ENCODE results near the gene COL21A1. TPM values are rescaled to one million over a fixed set of nuclear protein-coding genes. Genes with fewer than 3 reads are reported as not detected.

The COL21A1 gene
- total RNA-seq, 3 donors from 2014 or later (not counting 1 experiment from before 2014, with no cell fraction given), result not detected

DNA sequence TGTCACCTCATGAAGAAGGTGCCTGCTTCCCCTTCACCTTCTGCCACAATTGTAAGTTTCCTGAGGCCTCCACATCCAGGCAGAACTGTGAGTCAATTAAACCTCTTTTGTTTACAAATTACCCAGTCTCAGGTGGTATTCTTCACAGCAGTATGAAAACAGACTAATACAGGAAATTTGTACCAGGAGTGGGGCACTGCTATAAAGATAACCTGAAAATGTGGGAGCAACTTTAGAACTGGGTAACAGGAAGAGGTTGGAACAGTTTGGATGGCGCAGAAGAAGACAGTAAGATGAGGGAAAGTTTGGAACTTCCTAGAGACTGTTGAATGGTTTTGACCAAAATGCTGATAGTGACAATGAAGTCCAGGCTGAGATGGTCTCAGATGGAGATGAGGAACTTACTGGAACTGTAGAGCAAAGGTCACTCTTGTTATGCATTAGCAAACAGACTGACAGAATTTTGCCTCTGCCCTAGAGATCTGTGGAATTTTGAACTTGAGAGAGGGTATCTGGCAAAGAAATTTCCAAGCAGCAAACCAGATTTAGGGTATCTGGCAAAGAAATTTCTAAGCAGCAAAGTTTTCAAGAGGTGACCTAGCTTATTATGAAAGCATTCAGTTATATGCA is 23.5 kb upstream of the COL21A1 start:
- no peaks in the 10 kb centered on the region for H3K36me3 Mint-ChIP-seq
- intact Hi-C loops (cut with micrococcal nuclease), result no loop called here
- peaks cover 10 to 17% of the 10 kb centered on the region in 2 donors for H3K9me3 Mint-ChIP-seq
- 83% methylated on average over 1 of the region's 1 CpG for WGBS (ENCODE audit: insufficient coverage)
- Histone ChIP-seq H3K27me3 (ENCODE audit: control insufficient read depth, insufficient read depth, low read length) (no peaks in the 10 kb centered on the region), H3K27ac (ENCODE audit: low read length) (no peak overlapping the region), H3K9me3 (ENCODE audit: control insufficient read depth, insufficient read depth, low read length) (peaks cover 8% of the 10 kb centered on the region), H3K4me3 (ENCODE audit: low read length) (no peak overlapping the region), H3K36me3 (ENCODE audit: control insufficient read depth, insufficient read depth, low read length) (no peaks in the 10 kb centered on the region), H3K4me1 (ENCODE audit: control insufficient read depth, insufficient read depth, low read length) (no peaks in the 10 kb centered on the region)
- H3K27me3 Mint-ChIP-seq (ENCODE audit: low read depth in 2 of 2), result no peaks in the 10 kb centered on the region
- TF ChIP-seq, protein P1, sequence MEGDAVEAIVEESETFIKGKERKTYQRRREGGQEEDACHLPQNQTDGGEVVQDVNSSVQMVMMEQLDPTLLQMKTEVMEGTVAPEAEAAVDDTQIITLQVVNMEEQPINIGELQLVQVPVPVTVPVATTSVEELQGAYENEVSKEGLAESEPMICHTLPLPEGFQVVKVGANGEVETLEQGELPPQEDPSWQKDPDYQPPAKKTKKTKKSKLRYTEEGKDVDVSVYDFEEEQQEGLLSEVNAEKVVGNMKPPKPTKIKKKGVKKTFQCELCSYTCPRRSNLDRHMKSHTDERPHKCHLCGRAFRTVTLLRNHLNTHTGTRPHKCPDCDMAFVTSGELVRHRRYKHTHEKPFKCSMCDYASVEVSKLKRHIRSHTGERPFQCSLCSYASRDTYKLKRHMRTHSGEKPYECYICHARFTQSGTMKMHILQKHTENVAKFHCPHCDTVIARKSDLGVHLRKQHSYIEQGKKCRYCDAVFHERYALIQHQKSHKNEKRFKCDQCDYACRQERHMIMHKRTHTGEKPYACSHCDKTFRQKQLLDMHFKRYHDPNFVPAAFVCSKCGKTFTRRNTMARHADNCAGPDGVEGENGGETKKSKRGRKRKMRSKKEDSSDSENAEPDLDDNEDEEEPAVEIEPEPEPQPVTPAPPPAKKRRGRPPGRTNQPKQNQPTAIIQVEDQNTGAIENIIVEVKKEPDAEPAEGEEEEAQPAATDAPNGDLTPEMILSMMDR (IDR thresholded peaks at IDR 0.05), result no peak
- H3K4me1 Mint-ChIP-seq, result no peaks in the 10 kb centered on the region
- ATAC-seq (no peak), DNase-seq (no peak)
- no peak overlapping the region for H3K27ac Mint-ChIP-seq
- H3K4me3 Mint-ChIP-seq, result no peak overlapping the region

DNA sequence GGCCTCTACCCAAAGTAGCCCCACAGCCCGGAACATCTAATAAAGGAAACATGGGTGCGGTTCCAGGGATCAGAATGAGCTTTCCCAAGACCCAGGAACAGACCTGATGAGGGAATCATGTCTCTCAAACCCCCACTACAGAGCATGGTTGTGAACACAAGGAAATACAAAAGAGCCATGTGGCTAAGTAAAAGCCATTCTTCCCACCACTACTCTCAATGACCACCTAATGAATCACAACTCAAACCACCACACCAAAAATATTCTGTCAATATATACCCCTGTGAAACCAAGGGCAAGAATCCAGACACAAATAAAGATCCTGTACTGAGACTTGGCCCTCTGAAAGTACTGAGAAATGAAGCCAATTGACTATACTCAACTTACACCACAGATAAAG is 20.9 kb upstream of the COL21A1 start:
- peaks cover 8% of the 10 kb centered on the region for H3K9me3 ChIP-seq (ENCODE audit: control insufficient read depth, insufficient read depth, low read length)
- no peaks in the 10 kb centered on the region for H3K4me1 ChIP-seq (ENCODE audit: control insufficient read depth, insufficient read depth, low read length)
- DNase-seq (no peak), ATAC-seq (no peak)
- no peaks in the 10 kb centered on the region for H3K27me3 Mint-ChIP-seq (ENCODE audit: low read depth in 2 of 2)
- H3K36me3 ChIP-seq (ENCODE audit: control insufficient read depth, insufficient read depth, low read length), result no peaks in the 10 kb centered on the region
- TF ChIP-seq, protein P1 (IDR thresholded peaks at IDR 0.05), result no peak
- no peak overlapping the region for H3K4me3 ChIP-seq (ENCODE audit: low read length)
- H3K4me1 Mint-ChIP-seq, result no peaks in the 10 kb centered on the region
- no peak overlapping the region for H3K27ac ChIP-seq (ENCODE audit: low read length)
- no peak overlapping the region for H3K4me3 Mint-ChIP-seq
- no peaks in the 10 kb centered on the region for H3K27me3 ChIP-seq (ENCODE audit: control insufficient read depth, insufficient read depth, low read length)
- no peak overlapping the region for H3K27ac Mint-ChIP-seq
- H3K36me3 Mint-ChIP-seq, result no peaks in the 10 kb centered on the region
- WGBS (ENCODE audit: insufficient coverage), result 79% methylated on average over 2 of the region's 2 CpGs
- intact Hi-C loops (cut with micrococcal nuclease), result no loop called here
- H3K9me3 Mint-ChIP-seq, result peaks cover 12 to 17% of the 10 kb centered on the region in 2 donors

DNA sequence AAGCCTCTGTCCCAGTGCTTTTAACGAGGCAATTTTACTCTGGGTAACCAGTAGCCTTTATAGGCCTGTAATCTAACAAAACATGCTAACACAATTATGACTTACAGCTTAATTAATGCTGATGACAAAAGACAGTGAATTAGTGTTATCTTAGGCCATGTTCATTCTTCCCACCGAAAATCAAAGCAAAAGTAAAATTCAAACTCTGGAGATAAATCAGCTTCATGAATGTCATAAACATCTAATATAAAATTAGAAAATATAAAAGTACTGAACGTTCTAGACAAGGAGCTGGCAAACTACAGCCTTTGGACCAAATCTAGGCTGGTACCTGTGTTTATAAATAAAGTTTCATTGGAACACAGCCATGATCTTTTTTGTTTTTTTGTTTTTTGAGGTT is 18.6 kb upstream of the COL21A1 start:
- Histone ChIP-seq H3K27ac (ENCODE audit: low read length) (no peak overlapping the region), H3K27me3 (ENCODE audit: control insufficient read depth, insufficient read depth, low read length) (no peaks in the 10 kb centered on the region), H3K4me1 (ENCODE audit: control insufficient read depth, insufficient read depth, low read length) (no peaks in the 10 kb centered on the region), H3K9me3 (ENCODE audit: control insufficient read depth, insufficient read depth, low read length) (no peaks in the 10 kb centered on the region), H3K36me3 (ENCODE audit: control insufficient read depth, insufficient read depth, low read length) (no peaks in the 10 kb centered on the region), H3K4me3 (ENCODE audit: low read length) (no peak overlapping the region)
- Mint-ChIP-seq H3K36me3 (no peaks in the 10 kb centered on the region), H3K9me3 (peaks cover 12 to 20% of the 10 kb centered on the region in 2 donors), H3K4me1 (no peaks in the 10 kb centered on the region), H3K27ac (no peak overlapping the region), H3K27me3 (ENCODE audit: low read depth in 2 of 2) (no peaks in the 10 kb centered on the region), H3K4me3 (no peak overlapping the region)
- DNase-seq, result no peak
- no peak for ATAC-seq
- TF ChIP-seq, protein P1 (IDR thresholded peaks at IDR 0.05), result no peak
- 71% methylated on average over 1 of the region's 3 CpGs for WGBS (ENCODE audit: insufficient coverage)
- intact Hi-C loops (cut with micrococcal nuclease), result no loop called here

All from natural killer cell (primary cell).